ENCODE data around the gene ITPK1. TPM values are rescaled to one million over a fixed set of nuclear protein-coding genes. Genes with fewer than 3 reads are reported as not detected.

Gene ITPK1
- polyA plus RNA-seq, 1 of the 3 experiments (the other 2 are of a cell fraction): 23.2 TPM

GRCh38 chr14:92958373-92959188 lies 157.1 kb downstream of the ITPK1 start:
- Histone ChIP-seq H3K27ac (ENCODE audit: low read depth in 2 of 2, low read length in 1 of 2) (peak overlapping the region in 1 of 2 experiments; percentile 97; a peak in 2 of 4 replicates), H3K79me2 (ENCODE audit: insufficient read depth) (no peaks in the 10 kb centered on the region), H3K4me2 (no peak overlapping the region), H3K36me3 (replicated peaks in 1 of 2; ENCODE audit: control insufficient read depth in 1 of 2, insufficient read depth in 2 of 2, low read length in 1 of 2) (peaks cover 0 to 4% of the 10 kb centered on the region in 2 experiments), H2AFZ (ENCODE audit: low read depth) (no peak overlapping the region), H3K9me3 (no peaks in the 10 kb centered on the region), H3F3A (replicated peaks; ENCODE audit: insufficient read depth) (no peaks in the 10 kb centered on the region), H3K4me3 (ENCODE audit: low read depth in 2 of 2, low read length in 1 of 2) (no peak overlapping the region), H3K27me3 (ENCODE audit: insufficient read depth) (no peaks in the 10 kb centered on the region), H3K4me1 (ENCODE audit: control insufficient read depth in 1 of 2, insufficient read depth in 2 of 2, low read depth in 1 of 2, low read length in 1 of 2) (peaks cover 3 to 84% of the 10 kb centered on the region in 2 experiments; a peak in 3 of 4 replicates), H3K9me2 (no peaks in the 10 kb centered on the region), H3K9ac (no peak overlapping the region), H4K20me1 (ENCODE audit: insufficient read depth) (no peaks in the 10 kb centered on the region)
- no peak for DNase-seq
- CTCF ChIA-PET: interaction anchor here (0.6 to 5.2 kb wide), 10 partner anchors 12 to 226 kb away, joined by 3 to 20 read pairs (median 4); partner anchors contain the start of genes LYSET and MOAP1
- TF ChIP-seq ELF1 (IDR thresholded peaks at IDR 0.05) (no peak), FOXJ3 (CRISPR knock-in tag; IDR thresholded peaks at IDR 0.05) (no peak), MAX (IDR thresholded peaks at IDR 0.05; ENCODE audit: low read depth) (no peak), FOXM1 (IDR thresholded peaks at IDR 0.05; ENCODE audit: low read depth) (no peak), EZH2phosphoT487 (IDR thresholded peaks at IDR 0.05; ENCODE audit: borderline replicate concordance, low read depth) (no peak), POLR2AphosphoS5 (IDR thresholded peaks at IDR 0.05; ENCODE audit: low read depth, low read length) (no peak), RFX5 (IDR thresholded peaks at IDR 0.05; ENCODE audit: low read length) (no peak), TAF1 (IDR thresholded peaks at IDR 0.05; ENCODE audit: borderline replicate concordance, low read depth, low read length) (no peak), TEAD4 (IDR thresholded peaks at IDR 0.05; ENCODE audit: borderline replicate concordance, insufficient read depth) (no peak), NFIC (IDR thresholded peaks at IDR 0.05; ENCODE audit: borderline replicate concordance) (no peak), MEF2A (IDR thresholded peaks at IDR 0.05; ENCODE audit: borderline replicate concordance, low read depth) (no peak), RAD21 (IDR thresholded peaks at IDR 0.05; ENCODE audit: low read length) (no peak)
- POLR2A ChIA-PET: interaction anchor here (0.6 to 1.9 kb wide), 12 partner anchors 10 to 157 kb away, joined by 3 to 13 read pairs (median 4); partner anchors contain the start of gene ITPK1
- WGBS (ENCODE audit: low lambda C conversion rate): 92% methylated on average over 16 of the region's 22 CpGs

GRCh38 chr14:92956961-92957360 lies 158.8 kb downstream of the ITPK1 start:
- H3K36me3 ChIP-seq (replicated peaks in 1 of 2; ENCODE audit: control insufficient read depth in 1 of 2, insufficient read depth in 2 of 2, low read length in 1 of 2): peaks cover 0 to 4% of the 10 kb centered on the region in 2 experiments
- no peaks in the 10 kb centered on the region for H3F3A ChIP-seq (replicated peaks; ENCODE audit: insufficient read depth)
- H3K9me3 ChIP-seq: no peaks in the 10 kb centered on the region
- no peak overlapping the region for H2AFZ ChIP-seq (ENCODE audit: low read depth)
- peaks cover 3 to 85% of the 10 kb centered on the region in 2 experiments; a peak in 3 of 4 replicates for H3K4me1 ChIP-seq (ENCODE audit: control insufficient read depth in 1 of 2, insufficient read depth in 2 of 2, low read depth in 1 of 2, low read length in 1 of 2)
- no peaks in the 10 kb centered on the region for H3K27me3 ChIP-seq (ENCODE audit: insufficient read depth)
- H3K27ac ChIP-seq (ENCODE audit: low read depth in 2 of 2, low read length in 1 of 2): peak overlapping the region in 1 of 2 experiments; percentile 41; a peak in 1 of 4 replicates
- H4K20me1 ChIP-seq (ENCODE audit: insufficient read depth): no peaks in the 10 kb centered on the region
- no peak for DNase-seq
- TF ChIP-seq USF1 (IDR thresholded peaks at IDR 0.05; ENCODE audit: borderline replicate concordance, low read depth): no peak
- no peak for TF ChIP-seq GATA2 (CRISPR knock-in tag; IDR thresholded peaks at IDR 0.05)
- TF ChIP-seq REST (IDR thresholded peaks at IDR 0.05; ENCODE audit: low read depth, low read length): no peak
- TF ChIP-seq TEAD4 (IDR thresholded peaks at IDR 0.05; ENCODE audit: borderline replicate concordance, insufficient read depth): no peak
- TF ChIP-seq SIN3A (IDR thresholded peaks at IDR 0.05; ENCODE audit: borderline replicate concordance, low read depth, low read length): no peak
- TF ChIP-seq GABPA (IDR thresholded peaks at IDR 0.05; ENCODE audit: low read depth): no peak
- TF ChIP-seq YY1 (IDR thresholded peaks at IDR 0.05; ENCODE audit: low read depth): no peak
- TF ChIP-seq RAD21 (IDR thresholded peaks at IDR 0.05; ENCODE audit: low read length): no peak
- no peak for TF ChIP-seq FOXM1 (IDR thresholded peaks at IDR 0.05; ENCODE audit: low read depth)
- TF ChIP-seq FOXJ3 (CRISPR knock-in tag; IDR thresholded peaks at IDR 0.05): no peak
- no peak for TF ChIP-seq TAF1 (IDR thresholded peaks at IDR 0.05; ENCODE audit: borderline replicate concordance, low read depth, low read length)
- TF ChIP-seq USF2 (IDR thresholded peaks at IDR 0.05; ENCODE audit: borderline replicate concordance, low read depth, low read length): no peak
- H3K9ac ChIP-seq: no peak overlapping the region
- no peak overlapping the region for H3K4me2 ChIP-seq
- 86% methylated on average over 8 of the region's 11 CpGs for WGBS (ENCODE audit: low lambda C conversion rate)
- no peak overlapping the region for H3K4me3 ChIP-seq (ENCODE audit: low read depth in 2 of 2, low read length in 1 of 2)
- H3K79me2 ChIP-seq (ENCODE audit: insufficient read depth): no peaks in the 10 kb centered on the region
- no peaks in the 10 kb centered on the region for H3K9me2 ChIP-seq
- ChIA-PET CTCF (interaction anchor here (0.8 to 6.5 kb wide), 5 partner anchors 11 to 183 kb away, joined by 3 to 100 read pairs (median 3); partner anchors contain the start of gene ITPK1), POLR2A (no interaction called here)

Measured in SK-N-SH (cell line).